T-helper 2 cell treated with Interferon-gamma antibody and Interleukin-4, amounts not matched to agents 100 ng/mL and 5 ng/mL, for 36 hours (primary cell): ENCODE results near the gene HSP90AB1. TPM values are rescaled to one million over a fixed set of nuclear protein-coding genes. Genes with fewer than 3 reads are reported as not detected.

ENCODE experiments used
- intact Hi-C: fragments of 100-400 bp; cut with micrococcal nuclease; formaldehyde crosslinking; loops from one replicate; pipeline ENCODE4 v1.15.1; 2023
- total RNA-seq: library from RNA; stranded (reverse); gene quantifications from 2 replicates; pipeline ENCODE4 v1.2.3, GENCODE V29; 2022

HSP90AB1 gene
- total RNA-seq, 1 donor from 2014 or later: 884 TPM

DNA sequence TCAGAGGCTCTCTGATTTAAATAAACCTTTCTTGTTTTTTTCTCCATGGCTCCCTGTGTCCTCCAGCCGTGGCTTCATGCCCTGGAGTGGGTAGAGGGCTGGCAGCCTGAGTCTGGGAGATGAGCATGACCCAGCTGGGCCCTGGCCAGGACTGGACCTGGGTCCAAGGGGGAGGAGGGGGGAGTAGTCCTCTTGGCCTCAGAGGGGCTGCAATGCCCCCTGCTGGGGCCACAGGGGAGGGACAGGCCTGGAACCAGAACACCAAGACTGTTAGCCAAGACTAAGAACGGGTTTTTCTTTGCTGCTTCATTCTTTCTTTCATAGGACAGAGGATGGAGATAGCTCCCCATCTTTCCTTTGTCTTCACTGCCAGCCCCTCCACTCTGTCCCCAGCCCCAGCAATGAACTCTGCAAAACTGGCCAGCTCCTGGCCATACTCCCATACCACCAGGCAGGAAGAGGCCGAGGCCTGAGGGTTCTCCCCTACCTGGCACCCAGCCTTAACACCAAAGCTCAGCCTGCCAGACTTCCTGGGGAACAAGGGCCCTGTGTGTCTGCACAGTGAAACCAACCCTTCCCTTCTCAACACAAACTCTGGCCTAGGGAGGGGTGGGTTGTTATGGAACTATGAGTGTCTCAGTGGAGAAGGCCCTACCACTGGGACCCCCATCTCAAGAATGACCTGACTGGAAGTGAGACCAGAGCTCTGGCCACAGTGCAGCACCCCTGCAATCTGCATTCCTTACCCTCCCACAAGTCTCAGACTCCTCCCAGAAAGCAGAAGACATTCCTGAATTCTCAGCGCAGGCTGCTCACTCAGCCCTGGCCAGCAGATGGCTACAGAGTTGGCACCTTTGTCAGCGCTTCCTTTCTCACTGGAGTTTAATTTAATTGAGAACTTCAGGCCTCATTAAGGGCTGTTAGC, 12.5 kb upstream of the HSP90AB1 start:
- intact Hi-C loops: no loop called here

DNA sequence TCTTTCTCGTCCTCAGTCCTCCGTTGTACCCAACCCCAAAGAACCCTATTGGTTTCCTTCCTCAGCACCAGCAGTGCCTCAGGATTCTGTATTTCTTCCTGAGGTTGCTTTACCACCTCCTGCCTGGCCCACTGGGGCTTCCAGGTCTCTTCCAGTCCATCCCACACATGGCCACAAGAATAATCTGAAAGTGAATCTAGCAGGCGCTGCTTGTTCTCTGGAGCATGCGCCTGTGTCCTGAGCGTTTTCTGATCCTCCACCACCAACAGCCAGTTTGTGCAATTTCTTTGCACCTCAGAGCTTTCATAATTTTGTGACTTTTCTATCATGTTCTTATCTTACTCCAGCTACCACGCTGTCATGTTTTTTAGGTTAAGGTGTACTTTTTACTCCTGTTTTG, 11.6 kb upstream of the HSP90AB1 start:
- intact Hi-C loops: no loop called here

DNA sequence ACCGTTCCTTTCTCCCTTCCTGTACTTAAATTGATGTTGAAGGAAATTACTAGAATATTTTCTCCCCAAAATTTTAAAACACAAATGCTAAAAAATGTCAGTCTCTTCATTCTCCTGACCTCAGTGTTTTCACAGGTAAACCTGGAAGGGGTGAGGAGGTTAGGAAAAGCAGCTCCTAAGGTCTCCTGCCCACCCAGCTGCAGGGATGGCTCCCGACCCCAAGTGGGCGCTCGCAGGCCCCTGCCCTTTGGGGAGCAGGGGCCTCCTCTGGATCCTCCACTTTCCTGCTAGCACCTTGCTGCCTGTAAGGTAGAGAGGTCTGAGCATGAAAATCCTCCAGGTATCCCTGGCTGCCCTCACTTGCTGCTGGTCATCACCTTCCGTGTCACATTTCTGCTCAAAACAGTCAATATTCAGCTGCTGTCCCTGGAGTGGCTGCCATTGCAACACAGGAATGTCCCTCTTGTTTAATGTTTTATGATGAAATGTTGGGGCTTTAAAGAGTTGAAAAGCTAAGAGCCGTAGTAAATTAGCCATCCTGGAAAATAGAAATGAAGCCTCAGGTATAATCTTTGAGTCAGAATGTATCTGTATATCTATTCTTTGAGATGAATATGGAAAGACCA, 10.9 kb upstream of the HSP90AB1 start:
- intact Hi-C loops: no loop called here

DNA sequence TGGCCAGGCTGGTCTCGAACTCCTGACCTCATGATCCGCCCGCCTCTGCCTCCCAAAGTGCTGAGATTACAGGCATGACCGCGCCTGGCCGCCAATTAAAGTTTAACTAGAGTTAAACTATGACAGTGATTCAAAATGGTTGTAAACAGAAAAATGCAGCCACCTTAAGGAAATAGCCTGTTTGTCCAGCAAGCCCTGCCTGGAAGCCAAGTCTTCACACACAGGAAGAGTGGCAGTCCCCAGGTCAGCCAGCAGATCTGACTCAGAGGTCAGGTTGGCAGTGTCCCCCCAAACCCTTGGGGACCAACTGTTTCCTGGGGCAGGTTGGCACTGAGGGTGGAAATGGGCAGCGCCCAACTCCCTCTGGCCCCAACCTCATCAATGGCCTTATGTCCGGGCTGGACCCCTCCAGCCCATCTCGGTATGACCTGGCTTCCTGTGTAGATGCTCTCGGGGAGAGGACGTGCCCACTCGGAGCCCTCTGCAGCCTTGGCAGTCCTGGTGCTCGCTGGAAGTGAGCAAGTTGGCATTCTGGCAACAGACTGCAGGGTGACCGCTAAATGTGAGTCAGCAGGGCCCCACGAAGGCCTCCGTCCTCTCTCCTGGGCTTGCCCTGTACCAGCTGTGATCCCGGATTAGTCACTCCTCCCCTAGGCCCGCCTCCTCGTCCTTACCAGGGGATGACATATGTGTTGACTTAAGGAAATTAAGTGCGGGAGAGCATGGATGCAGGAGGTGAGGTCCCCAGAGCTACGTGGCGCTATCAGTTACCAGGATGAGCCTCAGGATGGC, 9.7 kb upstream of the HSP90AB1 start:
- intact Hi-C loops: loop anchor here (1.0 kb wide), 1 partner anchor 141 kb away; no protein-coding TSS in a partner anchor

DNA sequence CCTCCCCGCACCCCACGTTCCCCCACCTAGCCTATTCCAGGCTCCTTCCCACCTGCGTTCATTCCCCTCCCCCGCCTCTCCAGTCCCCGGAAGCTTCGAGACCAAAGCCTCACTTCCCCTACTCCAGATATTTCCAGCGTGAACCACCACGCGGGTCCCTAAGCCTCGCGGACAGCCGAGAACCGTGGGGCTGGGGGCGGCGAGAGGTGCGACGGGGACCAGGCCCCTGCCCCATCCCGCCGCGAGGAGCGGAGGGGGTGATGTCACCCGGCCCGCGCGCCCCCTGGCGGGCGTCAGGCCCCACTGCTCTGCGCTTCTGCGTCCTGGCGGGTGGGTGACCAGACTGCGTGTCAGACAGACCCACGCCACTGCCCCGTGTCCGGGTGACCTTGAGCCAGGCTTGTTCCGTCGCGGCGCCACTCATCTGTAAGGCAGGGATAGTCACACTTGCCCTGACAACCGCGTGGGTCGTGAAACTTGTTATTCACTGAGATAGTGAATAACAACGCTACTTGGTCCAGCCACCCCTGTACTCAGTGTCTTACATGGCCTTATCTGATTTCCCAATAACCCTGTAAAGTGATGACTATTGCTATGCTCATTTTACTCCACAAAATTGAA, 9.0 kb upstream of the HSP90AB1 start:
- intact Hi-C loops: loop anchor here (1.0 kb wide), 4 partner anchors 8 to 142 kb away; no protein-coding TSS in a partner anchor

DNA sequence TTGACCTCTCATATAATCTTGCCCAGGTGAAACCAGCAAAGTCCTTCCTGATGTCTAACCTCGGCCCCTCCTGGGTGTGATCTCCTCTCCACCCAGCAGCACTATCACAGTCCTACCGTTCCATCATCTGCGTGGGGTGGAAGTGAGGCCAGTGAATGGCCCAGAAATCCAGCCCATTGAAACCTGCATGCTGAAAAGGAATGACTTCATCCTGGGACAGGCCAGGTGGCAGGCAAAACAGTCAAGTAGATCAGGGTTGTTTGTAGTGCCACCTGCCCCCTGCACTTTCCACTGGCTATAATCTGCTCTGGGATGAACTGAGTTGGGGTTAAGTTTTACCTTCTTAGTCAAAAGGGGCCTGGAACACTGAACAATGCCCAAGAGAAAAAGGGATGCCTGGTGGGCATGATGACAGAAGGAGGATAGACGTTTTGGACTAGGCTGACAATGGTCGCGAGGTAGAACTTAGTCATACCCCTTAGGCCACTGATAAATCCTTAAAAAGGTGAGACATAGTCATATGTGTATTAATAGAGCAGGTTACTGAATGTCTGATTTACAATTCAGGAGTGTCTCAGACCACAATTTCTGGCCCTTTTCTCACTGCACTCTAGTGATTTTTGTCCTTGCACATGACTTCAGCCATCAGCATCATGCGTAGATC, 8.1 kb upstream of the HSP90AB1 start:
- intact Hi-C loops: loop anchor here (1.0 kb wide), 3 partner anchors 7 to 67 kb away; no protein-coding TSS in a partner anchor

DNA sequence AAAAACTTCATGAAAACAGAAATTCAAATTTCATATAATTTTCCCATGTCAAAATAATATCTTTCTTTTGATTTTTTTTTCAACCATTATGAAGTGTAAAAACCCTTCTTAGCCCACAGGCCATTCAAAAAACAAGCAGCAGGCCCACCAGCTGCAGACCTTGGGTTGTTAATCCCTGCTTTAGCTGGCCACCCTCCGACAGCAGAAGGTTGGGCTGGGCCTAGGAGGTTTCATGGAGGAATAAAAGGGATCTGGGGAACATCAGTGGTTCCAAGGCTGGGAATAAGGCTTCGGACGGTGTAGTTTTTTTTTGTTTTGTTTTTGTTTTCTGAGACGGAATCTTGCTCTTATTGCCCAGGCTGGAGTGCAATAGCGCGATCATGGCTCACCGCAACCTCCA, 3.6 kb upstream of the HSP90AB1 start:
- intact Hi-C loops: no loop called here

DNA sequence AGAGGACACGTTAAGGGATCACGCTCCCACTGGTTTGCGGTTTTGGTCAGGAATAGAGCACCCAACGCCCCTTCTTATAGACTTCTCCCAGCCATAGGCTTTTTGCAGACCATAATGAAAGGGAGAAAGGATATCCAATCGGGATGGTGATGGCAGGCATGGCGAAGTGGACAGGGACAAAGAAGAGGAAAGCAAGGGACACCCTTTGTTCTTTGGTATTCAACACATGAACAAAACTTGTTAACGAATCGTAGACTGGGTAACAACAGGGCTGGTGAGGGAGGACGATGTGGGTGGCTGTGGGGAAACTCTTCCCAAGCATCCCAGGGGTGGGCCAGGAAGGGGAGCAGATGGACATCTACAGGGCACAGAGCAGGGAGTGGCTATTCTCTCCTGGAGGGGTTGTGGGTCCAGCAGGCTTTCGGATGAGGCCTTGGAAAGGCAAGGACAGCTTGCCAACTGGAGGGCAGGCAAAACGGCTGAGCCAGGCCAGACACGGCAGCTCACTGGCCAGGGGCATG, 1.4 kb upstream of the HSP90AB1 start:
- intact Hi-C loops: loop anchor here (5.0 kb wide), 2 partner anchors 118 to 473 kb away; partner anchors contain the start of genes MRPL14, TMEM63B and VEGFA

DNA sequence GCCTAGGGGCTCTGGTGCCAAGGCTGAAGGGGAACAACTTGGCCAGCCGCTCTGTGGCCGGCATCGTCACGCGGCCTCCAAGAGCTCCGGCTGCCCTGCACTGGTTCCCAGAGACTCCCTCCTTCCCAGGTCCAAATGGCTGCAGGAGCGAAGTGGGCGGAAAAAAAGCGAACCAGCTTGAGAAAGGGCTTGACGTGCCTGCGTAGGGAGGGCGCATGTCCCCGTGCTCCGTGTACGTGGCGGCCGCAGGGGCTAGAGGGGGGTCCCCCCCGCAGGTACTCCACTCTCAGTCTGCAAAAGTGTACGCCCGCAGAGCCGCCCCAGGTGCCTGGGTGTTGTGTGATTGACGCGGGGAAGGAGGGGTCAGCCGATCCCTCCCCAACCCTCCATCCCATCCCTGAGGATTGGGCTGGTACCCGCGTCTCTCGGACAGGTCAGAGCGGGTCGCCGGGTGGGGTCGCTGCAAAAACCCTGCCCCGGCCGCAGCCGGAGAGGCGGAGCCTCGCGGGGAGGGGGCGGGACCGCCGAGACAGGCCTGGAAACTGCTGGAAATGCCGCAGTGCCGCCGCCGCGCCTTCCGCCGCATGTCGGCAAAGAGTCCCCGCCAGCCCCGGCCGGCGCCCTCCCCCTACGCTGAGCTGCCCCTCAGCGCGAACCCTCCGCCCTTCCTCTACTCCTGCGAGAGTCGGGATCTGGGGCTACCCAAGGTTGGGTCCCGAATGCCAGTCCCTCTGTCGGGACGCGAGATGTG, 814 bp upstream of the HSP90AB1 start:
- intact Hi-C loops: loop anchor here (1.0 to 5.0 kb wide), 5 partner anchors 8 to 617 kb away; partner anchors contain the start of genes GTPBP2, MRPL14, TMEM63B and VEGFA

DNA sequence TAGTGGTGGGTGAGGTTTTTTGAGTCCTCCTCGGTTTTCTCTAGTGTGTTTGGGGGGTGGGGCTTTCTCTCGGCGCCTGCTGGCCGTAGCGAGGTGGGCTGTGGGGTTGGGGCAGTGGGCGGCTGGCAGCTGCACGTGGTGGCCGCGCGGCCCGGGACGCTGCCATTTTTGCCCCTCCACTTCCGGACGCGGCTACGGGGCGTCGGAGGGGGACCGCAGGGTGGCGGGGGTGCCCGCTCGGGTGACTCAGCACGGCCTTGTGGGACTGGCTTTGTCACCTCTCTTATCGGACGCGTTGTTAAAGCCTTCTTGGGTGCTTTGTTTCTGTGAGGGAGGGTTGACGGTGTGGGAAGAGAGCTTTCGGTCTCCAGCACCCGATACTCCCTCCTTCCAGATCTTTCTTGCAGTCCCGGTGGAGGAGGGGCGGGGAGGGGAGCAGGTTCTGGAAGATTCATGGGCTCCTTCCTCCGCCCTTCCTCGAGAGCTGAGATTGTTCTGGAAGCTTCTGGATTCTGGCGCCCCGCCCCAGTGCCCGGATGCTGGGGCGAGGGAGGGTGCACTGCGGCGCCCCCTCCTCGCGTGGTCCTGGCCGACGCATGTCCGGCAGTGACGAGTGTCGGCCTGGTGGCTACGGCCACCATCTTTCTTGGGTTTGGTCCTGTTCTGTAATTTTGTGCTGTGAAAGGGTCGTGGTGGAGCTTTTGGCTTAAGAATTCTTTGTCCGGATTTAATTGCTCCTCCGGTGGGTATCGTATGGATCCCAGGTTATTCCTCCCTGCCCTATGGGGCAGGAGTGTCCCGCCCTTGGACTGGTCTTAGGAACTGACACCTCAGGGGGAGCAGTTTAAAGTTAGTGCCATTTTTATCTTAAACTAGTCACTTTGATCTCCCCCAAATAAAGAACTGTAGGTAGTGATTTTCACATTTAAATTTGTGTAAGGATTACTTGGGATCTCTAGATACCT, 719 bp downstream of the HSP90AB1 start:
- intact Hi-C loops: loop anchor here (1.0 to 5.0 kb wide), 5 partner anchors 10 to 619 kb away; partner anchors contain the start of genes GTPBP2, MRPL14, SLC35B2 and TMEM63B

DNA sequence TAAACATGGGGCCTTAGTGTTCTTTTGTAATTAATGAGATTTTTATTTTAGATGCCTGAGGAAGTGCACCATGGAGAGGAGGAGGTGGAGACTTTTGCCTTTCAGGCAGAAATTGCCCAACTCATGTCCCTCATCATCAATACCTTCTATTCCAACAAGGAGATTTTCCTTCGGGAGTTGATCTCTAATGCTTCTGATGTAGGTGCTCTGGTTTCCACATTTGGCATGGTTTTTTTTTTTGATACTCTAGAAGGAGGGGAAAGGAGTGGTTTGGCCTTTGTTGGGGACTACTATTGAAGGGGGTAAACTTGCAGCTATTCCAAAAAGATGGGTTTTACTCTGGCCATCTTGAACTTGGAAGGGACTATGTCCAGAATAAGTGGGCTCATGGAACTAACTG, 1.7 kb downstream of the HSP90AB1 start:
- intact Hi-C loops: loop anchor here (5.0 kb wide), 2 partner anchors 121 to 476 kb away; partner anchors contain the start of genes MRPL14, TMEM63B and VEGFA

DNA sequence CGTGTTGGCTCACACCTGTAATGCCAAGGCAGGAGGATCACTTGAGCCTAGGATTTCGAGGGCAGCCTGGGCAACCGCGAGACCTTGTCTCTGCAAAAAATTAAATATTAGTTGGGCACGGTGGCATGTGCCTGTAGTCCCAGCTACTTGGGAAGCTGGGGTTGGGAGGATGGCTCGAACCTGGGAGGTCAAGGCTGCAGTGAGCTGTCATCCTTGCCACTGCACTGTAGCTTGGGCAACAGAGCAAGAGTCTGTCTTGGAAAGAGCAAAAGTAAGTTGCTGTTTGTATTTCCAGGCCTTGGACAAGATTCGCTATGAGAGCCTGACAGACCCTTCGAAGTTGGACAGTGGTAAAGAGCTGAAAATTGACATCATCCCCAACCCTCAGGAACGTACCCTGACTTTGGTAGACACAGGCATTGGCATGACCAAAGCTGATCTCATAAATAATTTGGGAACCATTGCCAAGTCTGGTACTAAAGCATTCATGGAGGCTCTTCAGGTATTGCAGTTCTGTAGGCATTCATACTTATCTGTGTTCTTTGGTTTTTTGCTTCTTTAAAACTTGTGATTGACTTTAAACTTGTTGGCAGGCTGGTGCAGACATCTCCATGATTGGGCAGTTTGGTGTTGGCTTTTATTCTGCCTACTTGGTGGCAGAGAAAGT, 2.3 kb downstream of the HSP90AB1 start:
- intact Hi-C loops: loop anchor here (5.0 kb wide), 2 partner anchors 122 to 477 kb away; partner anchors contain the start of genes MRPL14, TMEM63B and VEGFA

DNA sequence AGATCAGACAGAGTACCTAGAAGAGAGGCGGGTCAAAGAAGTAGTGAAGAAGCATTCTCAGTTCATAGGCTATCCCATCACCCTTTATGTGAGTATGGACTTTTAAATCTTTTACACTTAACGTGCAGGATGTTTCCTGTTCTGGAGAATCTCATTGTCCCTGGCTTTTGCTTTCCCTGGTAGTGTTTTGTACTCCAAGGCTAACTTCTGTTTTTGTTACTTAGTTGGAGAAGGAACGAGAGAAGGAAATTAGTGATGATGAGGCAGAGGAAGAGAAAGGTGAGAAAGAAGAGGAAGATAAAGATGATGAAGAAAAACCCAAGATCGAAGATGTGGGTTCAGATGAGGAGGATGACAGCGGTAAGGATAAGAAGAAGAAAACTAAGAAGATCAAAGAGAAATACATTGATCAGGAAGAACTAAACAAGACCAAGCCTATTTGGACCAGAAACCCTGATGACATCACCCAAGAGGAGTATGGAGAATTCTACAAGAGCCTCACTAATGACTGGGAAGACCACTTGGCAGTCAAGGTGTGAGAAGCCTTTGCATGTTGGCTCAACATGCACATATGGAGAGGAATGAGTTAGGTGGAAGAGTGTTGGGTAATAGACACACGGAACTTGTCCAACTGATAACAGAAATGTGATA, 3.3 kb downstream of the HSP90AB1 start:
- intact Hi-C loops: no loop called here

DNA sequence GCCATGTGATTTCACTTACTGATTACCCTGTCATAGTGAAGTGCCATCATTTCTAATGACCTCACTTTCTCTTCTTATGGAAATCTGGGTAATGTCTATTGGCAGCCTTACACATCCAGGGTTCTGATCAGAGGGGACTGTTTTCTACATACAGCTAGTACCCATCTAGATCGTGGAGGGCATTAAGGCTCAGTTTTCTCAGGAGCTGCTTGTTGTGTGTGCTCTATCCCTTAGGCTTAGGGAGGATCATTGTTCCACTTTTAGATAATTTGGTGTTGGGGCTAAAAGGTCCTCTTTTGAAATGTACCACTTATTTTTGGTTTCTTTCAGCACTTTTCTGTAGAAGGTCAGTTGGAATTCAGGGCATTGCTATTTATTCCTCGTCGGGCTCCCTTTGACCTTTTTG, 3.8 kb downstream of the HSP90AB1 start:
- intact Hi-C loops: no loop called here

DNA sequence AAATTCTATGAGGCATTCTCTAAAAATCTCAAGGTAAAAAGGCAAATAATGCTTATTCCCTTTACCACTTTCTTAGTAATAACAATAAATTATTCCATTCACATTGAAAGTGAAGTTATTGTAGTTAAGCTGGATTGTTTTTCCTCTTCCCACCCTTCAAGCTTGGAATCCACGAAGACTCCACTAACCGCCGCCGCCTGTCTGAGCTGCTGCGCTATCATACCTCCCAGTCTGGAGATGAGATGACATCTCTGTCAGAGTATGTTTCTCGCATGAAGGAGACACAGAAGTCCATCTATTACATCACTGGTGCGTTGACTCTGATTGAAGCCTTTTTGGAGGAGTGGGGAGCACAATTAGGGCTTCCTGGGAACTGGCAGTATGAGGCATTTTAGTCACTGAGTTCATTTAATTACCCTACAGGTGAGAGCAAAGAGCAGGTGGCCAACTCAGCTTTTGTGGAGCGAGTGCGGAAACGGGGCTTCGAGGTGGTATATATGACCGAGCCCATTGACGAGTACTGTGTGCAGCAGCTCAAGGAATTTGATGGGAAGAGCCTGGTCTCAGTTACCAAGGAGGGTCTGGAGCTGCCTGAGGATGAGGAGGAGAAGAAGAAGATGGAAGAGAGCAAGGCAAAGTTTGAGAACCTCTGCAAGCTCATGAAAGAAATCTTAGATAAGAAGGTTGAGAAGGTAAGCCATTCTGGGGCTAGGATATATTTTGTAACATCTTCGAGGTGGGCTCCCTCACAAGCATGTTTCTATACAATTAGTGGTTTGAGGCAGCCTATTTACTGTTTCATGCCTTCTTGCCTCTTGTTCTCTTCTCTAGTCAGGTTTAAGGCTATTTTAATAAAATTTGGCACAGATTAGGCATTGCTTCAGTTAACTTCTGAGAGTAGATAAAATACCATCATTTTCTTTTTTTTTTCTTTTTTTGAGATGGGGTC, 4.9 kb downstream of the HSP90AB1 start:
- intact Hi-C loops: no loop called here
